ENCODE measurements around the gene ANK2.
A peak's percentile ranks its signal among the peaks of the same experiment; 100 is the strongest.

The ANK2 gene

DNA sequence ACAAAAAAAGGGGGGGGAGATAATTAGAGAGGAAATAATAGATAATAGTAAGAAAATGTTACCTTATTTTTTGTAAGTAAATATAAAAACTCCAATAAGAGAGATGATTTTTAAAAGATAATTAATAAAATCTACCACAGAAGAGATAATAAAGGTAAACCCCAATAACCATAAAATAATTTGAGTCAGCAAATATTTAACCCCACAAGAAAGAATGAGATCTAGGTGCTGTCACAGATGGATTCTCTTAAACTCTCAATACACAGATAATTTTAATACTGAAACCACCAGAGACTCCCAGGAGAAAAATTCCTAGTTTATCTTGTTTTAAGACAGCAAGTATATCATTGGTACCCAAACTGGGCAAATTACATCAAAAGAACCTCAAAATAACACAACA lies 341.4 kb downstream of the ANK2 start:
- no peak for DNase-seq (ENCODE audit: low read depth, low spot score)
- in situ Hi-C loops (cut with HindIII; ENCODE audit: low sequenced_read_pairs), result no loop called here
- TF ChIP-seq, protein P1, sequence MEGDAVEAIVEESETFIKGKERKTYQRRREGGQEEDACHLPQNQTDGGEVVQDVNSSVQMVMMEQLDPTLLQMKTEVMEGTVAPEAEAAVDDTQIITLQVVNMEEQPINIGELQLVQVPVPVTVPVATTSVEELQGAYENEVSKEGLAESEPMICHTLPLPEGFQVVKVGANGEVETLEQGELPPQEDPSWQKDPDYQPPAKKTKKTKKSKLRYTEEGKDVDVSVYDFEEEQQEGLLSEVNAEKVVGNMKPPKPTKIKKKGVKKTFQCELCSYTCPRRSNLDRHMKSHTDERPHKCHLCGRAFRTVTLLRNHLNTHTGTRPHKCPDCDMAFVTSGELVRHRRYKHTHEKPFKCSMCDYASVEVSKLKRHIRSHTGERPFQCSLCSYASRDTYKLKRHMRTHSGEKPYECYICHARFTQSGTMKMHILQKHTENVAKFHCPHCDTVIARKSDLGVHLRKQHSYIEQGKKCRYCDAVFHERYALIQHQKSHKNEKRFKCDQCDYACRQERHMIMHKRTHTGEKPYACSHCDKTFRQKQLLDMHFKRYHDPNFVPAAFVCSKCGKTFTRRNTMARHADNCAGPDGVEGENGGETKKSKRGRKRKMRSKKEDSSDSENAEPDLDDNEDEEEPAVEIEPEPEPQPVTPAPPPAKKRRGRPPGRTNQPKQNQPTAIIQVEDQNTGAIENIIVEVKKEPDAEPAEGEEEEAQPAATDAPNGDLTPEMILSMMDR (IDR thresholded peaks at IDR 0.05; ENCODE audit: low read depth, low read length), result no peak
- H3K4me3 ChIP-seq (ENCODE audit: low read depth, low read length), result no peak overlapping the region

DNA sequence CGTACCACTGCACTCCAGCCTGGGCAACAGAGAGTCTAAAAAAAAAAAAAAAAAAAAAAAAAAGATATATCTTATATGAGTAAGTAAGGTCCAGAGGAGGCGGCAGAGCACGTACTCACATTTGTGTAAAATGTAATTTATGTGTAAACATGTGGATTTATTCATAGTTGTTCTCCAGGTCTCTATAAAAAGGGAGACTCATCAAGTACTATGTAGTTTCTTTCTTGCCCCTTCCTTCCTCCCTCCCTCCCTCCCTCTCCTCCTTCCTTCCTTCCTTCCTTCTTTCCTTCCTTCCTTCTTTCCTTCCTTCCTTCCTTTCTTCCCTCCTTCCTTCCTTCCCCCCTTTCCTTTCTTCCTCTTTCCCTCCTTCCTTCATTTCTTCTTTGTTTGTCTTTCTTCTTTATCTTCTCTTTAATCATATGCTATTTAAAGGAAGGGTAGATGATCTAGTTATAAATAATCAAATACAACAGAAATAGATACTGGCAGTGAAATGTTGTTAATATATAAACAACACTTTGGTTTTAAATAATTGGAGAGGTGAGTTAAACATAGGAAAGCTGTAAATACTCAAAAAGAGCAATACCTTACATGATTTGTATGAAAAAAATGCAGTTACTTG lies 344.8 kb downstream of the ANK2 start:
- in situ Hi-C loops (cut with HindIII; ENCODE audit: low sequenced_read_pairs), result no loop called here
- no peak for DNase-seq (ENCODE audit: low read depth, low spot score)
- TF ChIP-seq, protein P1 (IDR thresholded peaks at IDR 0.05; ENCODE audit: low read depth, low read length), result no peak
- no peak overlapping the region for H3K4me3 ChIP-seq (ENCODE audit: low read depth, low read length)

DNA sequence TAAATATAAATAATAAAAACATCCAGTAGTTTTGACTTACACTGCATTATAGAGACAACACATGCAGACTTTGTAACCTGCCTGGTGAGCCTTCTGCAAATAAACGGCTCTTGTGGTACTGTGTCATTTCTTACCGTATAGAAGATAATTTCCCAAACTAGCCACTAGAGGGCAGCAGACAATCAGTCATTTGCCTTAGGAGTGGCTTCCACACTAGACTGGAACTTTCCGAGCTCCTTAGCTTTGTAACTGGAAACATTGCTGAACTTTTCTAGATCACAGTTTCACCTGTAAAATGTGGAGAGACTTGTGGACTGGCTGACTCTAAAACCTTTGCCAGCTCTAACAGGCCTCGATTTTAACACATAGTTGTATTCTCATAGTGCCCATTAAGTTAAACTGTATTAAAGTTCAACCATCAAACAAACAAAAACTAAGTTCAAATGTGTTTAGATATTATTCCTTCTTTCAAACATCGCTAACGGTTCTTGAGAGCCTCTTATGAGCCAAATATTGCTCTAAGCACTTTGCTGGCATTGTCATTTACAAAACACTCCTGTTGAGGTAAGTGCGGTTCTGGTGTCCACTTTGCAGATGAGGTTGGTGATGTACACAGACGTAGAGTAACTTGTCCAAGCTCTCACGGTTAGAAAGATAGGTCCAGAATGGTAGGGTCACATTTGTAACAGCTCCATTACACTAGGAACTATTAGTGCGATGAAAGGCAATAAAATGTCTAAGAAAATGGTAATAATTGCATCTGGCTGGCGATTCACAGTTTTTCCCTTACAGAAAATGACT lies 345.5 kb downstream of the ANK2 start:
- TF ChIP-seq, protein P1 (IDR thresholded peaks at IDR 0.05; ENCODE audit: low read depth, low read length), result peak; percentile 51
- no peak overlapping the region for H3K4me3 ChIP-seq (ENCODE audit: low read depth, low read length)
- in situ Hi-C loops (cut with HindIII; ENCODE audit: low sequenced_read_pairs), result no loop called here
- DNase-seq (ENCODE audit: low read depth, low spot score), result peak; percentile 88

DNA sequence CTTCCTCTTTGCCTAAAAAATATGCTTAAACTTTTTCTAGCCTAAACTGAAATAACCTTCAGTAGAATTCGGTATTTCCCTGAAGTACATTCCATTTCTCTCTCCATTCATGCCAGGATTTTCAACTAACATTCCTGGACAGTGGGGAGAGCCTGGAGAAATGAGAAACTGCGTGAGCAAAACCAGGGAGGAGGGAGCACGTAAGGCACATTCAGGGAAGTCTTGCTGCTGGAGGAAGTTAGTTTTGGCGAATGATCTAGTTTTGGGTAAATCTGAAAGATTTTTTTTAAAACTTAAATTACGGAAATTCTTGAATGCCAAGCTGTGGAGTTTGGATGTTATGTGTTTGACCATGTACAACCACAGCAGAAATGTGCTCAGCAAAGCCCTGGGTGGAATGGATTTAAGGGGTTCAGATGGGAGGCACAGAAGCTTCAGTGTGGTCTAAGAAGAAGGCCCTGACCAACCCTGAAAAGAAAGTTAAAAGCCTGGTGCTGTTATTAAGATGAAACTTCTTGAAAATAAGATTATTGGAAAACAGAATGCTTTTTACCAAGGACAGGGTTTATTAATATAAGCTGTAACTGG lies 347.8 kb downstream of the ANK2 start:
- peak; percentile 73 for DNase-seq (ENCODE audit: low read depth, low spot score)
- in situ Hi-C loops (cut with HindIII; ENCODE audit: low sequenced_read_pairs), result no loop called here
- no peak overlapping the region for H3K4me3 ChIP-seq (ENCODE audit: low read depth, low read length)
- TF ChIP-seq, protein P1 (IDR thresholded peaks at IDR 0.05; ENCODE audit: low read depth, low read length), result no peak

DNA sequence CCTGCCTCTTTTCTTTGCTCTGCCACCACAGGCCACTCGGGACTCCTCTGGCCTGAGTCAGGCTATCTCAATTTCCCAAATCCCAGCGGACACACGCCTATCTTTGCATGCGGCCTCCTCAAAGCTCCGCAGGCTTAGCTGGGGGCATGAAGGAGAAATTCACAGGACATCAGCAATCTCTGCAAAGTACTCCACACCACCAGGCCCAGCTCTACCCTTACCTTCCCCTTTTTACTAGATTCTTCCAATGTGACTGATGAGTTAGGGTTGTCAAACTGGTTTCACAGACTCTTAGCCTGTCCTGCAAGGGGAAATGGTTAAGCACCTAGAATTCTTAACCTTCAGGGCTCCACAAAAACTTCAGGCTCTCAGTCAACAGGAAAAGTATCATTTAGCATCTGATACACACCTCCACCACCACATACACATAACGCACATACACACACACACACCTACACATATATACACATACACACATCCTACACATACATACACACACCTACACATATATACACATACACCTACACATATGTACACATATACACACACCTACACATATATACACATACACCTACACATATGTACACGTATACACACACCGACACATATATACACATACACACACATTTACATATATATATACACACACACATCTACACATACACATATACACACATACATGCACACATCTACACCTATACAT lies 349.1 kb downstream of the ANK2 start:
- TF ChIP-seq, protein P1 (IDR thresholded peaks at IDR 0.05; ENCODE audit: low read depth, low read length), result no peak
- H3K4me3 ChIP-seq (ENCODE audit: low read depth, low read length), result no peak overlapping the region
- no peak for DNase-seq (ENCODE audit: low read depth, low spot score)
- in situ Hi-C loops (cut with HindIII; ENCODE audit: low sequenced_read_pairs), result no loop called here

DNA sequence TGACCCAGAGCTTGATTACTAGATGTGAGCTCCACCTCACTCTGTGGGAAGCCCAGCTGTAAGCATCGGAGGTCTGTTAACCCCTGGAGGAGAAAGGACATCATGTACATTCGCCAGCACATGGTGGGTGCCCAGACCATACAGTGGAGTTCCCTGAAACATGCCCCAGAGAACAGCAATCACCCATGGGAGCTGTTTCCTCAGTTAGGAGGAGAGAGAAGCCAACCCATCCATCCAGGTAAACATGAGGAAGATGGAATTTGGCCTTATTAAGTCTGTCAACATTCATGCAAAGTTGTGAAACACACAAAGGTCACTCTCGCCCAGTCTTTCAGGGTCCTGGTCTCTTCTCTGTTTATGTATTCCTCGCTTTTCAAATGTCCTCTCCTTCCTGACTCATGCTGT lies 354.7 kb downstream of the ANK2 start:
- in situ Hi-C loops (cut with HindIII; ENCODE audit: low sequenced_read_pairs), result no loop called here
- no peak for DNase-seq (ENCODE audit: low read depth, low spot score)
- no peak overlapping the region for H3K4me3 ChIP-seq (ENCODE audit: low read depth, low read length)
- TF ChIP-seq, protein P1 (IDR thresholded peaks at IDR 0.05; ENCODE audit: low read depth, low read length), result no peak
